ENCODE measurements around the gene KIAA0930.

KIAA0930 gene

DNA sequence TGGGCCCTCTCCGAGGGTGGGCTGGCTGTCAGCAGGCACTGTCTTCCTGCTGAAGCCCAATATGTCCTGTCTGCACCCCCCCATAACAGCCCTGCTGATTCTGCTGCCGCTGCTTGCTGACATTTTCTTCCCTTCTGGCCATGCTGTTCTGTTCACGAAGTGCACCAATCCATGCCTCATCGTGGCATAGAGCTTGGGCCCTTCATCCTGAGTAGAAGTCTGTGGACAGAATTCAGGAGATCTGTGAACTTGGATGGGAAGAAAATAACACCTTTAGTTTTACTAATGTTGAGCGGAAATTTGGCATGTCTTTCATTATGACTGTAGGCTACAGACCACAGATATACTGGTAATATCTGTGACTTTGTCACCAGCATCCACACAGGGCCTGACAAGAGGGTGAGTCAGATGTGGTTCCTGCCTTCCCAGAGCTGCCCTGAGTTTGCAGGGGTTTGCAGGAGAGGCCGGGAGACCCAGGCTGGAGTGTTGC is 14.1 kb upstream of the KIAA0930 start:
- ChIA-PET CTCF (interaction anchor here (0.8 kb wide), 1 partner anchor 154 kb away, joined by 3 read pairs; no protein-coding TSS in a partner anchor), POLR2A (interaction anchor here (0.6 kb wide), 1 partner anchor 53 kb away, joined by 3 read pairs; no protein-coding TSS in a partner anchor)
- TF ChIP-seq, protein P1, sequence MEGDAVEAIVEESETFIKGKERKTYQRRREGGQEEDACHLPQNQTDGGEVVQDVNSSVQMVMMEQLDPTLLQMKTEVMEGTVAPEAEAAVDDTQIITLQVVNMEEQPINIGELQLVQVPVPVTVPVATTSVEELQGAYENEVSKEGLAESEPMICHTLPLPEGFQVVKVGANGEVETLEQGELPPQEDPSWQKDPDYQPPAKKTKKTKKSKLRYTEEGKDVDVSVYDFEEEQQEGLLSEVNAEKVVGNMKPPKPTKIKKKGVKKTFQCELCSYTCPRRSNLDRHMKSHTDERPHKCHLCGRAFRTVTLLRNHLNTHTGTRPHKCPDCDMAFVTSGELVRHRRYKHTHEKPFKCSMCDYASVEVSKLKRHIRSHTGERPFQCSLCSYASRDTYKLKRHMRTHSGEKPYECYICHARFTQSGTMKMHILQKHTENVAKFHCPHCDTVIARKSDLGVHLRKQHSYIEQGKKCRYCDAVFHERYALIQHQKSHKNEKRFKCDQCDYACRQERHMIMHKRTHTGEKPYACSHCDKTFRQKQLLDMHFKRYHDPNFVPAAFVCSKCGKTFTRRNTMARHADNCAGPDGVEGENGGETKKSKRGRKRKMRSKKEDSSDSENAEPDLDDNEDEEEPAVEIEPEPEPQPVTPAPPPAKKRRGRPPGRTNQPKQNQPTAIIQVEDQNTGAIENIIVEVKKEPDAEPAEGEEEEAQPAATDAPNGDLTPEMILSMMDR (IDR thresholded peaks at IDR 0.05; ENCODE audit: insufficient read depth, low read length, missing control alignments): no peak
- no peak for DNase-seq (ENCODE audit: low read depth, low spot score)
- H3K4me3 ChIP-seq (ENCODE audit: low read depth, low read length): no peak overlapping the region

DNA sequence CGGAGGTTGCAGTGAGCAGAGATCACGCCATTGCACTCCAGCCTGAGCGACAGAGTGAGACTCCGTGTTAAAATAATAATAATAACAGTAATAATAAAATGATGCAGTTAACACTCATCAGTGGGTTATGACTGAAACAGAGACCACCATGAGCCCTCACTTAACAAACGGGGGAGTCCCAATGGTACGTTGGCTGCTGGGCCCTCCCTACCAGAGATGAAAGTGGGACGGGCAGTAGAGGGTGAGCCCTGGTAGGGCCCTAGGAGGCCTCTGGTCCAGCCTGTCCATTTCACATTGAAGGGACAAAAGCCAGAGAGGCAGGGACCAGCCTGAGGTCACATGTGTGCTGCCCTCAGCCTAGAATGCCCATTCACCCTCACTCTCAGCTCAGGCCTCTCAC is 13.7 kb upstream of the KIAA0930 start:
- no peak overlapping the region for H3K4me3 ChIP-seq (ENCODE audit: low read depth, low read length)
- TF ChIP-seq, protein P1 (IDR thresholded peaks at IDR 0.05; ENCODE audit: insufficient read depth, low read length, missing control alignments): no peak
- ChIA-PET POLR2A (no interaction called here), CTCF (interaction anchor here (0.8 kb wide), 1 partner anchor 153 kb away, joined by 3 read pairs; no protein-coding TSS in a partner anchor)
- DNase-seq (ENCODE audit: low read depth, low spot score): no peak

DNA sequence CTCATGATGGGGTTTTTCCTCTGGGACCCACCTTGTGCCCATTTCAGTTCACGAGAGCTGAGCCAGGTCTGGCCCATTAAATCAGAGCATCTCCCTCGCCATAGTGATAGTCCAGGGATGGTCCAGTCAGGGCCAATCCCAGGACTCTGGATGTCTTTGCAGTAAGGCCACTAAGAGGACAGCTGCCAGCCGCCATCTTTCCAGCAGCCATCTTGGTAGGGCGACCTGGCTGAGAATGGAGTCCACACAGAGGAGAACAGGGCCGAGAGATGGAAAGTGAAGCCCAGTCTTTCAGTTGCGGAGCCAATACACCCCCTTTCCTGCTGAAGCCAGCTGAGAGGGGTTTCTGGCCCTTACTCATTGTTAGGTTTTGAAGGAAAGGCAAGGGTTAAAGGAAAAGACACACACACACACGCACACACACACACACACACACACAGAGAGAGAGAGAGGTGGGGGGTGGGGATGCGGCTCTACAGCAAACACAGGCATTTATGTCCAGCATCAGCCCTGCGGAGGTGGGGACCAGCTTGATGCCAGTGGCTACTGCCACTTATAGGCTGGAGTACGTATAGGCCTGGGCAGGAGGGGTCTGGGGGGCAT is 12.4 kb upstream of the KIAA0930 start:
- TF ChIP-seq, protein P1 (IDR thresholded peaks at IDR 0.05; ENCODE audit: insufficient read depth, low read length, missing control alignments): no peak
- no peak for DNase-seq (ENCODE audit: low read depth, low spot score)
- POLR2A ChIA-PET: no interaction called here
- CTCF ChIA-PET: interaction anchor here (0.8 to 1.4 kb wide), 2 partner anchors 10 to 301 kb away, joined by 3 to 4 read pairs; no protein-coding TSS in a partner anchor
- no peak overlapping the region for H3K4me3 ChIP-seq (ENCODE audit: low read depth, low read length)

DNA sequence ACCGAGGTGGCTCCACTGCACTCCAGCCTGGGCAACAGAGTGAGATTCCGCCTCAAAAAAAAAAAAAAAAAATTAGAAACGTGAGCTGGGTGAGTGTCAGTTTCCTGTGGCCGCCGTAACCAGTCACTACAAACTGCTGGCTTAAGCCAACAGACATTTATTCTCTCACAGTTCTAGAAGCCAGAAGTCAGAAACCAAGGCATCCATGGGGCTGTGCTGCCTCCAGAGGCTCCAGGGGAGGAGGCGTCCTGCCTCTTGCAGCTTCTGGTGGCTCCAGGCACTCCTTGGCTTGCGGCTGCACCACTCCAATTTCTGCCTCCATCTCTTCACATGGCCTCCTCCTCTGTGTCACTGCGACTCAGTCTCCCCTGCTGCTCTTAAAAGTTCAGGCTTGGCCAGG is 11.1 kb upstream of the KIAA0930 start:
- TF ChIP-seq, protein P1 (IDR thresholded peaks at IDR 0.05; ENCODE audit: insufficient read depth, low read length, missing control alignments): no peak
- DNase-seq (ENCODE audit: low read depth, low spot score): no peak
- POLR2A ChIA-PET: no interaction called here
- H3K4me3 ChIP-seq (ENCODE audit: low read depth, low read length): no peak overlapping the region
- CTCF ChIA-PET: no interaction called here

DNA sequence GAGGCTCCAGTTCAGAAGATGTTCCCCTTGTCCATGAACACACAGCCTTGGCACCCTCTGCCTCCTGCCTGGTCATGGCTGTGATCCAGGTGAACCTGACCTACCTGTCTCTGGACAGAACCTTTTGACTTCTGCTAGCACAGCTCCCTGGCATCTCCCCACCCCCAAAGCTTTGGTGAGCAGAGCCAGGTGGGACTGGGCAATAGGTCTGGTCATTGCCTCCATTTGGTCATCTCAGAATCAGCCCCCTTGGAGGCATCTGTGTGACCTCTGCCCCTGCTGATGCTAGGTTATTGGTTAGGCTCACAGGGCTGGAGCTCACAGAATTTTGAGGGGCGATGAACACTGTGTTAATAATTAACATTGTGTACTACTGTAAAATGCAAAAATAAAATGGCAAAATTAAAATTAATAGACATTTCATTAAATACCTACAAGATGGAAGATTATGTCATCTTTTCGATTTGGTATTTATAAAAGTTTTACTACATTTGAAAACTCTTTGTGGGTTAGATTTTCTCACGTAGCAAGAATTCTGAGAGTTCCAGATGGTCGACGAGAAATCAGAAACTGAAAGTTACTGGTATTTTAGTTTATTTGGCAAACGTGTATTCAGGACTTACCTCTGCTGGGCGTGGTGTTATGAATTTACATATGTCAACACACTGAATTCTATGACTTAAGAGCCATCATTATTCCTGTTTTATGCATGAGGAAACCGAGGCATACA is 8.3 kb upstream of the KIAA0930 start:
- TF ChIP-seq, protein P1 (IDR thresholded peaks at IDR 0.05; ENCODE audit: insufficient read depth, low read length, missing control alignments): no peak
- no peak for DNase-seq (ENCODE audit: low read depth, low spot score)
- POLR2A ChIA-PET: no interaction called here
- no peak overlapping the region for H3K4me3 ChIP-seq (ENCODE audit: low read depth, low read length)
- CTCF ChIA-PET: interaction anchor here (0.6 to 1.3 kb wide), 3 partner anchors 18 to 311 kb away, joined by 3 read pairs; no protein-coding TSS in a partner anchor
